ENCODE measurements around the gene TMC1.

TMC1 gene

DNA sequence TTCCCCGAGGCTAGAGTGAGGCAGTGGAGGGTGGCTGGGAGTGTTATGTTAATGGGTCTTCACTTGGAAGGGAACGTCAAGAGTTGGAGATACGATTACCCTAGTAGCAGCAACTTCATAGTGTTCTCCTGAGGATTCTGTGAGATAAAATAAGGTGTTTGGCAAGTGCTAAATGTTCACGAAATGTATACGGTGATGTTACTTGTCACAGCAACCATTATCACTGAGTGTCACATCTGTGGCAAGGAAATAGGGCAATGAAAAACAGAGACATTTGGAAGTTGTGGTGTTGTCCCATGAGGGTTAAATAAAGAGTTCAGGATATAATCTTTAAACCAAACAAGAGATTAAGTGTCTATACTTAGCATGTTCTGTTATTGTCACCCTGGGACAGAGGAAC is 248.1 kb downstream of the TMC1 start:
- Histone ChIP-seq H3K27ac (ENCODE audit: low read depth, low read length) (no peak overlapping the region), H3K9ac (ENCODE audit: low read depth in 1 of 2, low read length in 2 of 2) (no peak overlapping the region), H3K27me3 (ENCODE audit: control insufficient read depth in 1 of 2, insufficient read depth in 2 of 2, low read length in 2 of 2) (no peaks in the 10 kb centered on the region), H3K36me3 (ENCODE audit: control insufficient read depth in 1 of 2, insufficient read depth in 2 of 2, low read length in 2 of 2) (no peaks in the 10 kb centered on the region), H3K4me3 (ENCODE audit: low read depth in 1 of 2, low read length in 2 of 2) (no peak overlapping the region), H3K9me3 (ENCODE audit: control insufficient read depth in 1 of 2, low read length in 2 of 2) (no peaks in the 10 kb centered on the region), H3K4me1 (ENCODE audit: control insufficient read depth in 1 of 2, insufficient read depth in 2 of 2, low read length in 2 of 2) (no peaks in the 10 kb centered on the region)

DNA sequence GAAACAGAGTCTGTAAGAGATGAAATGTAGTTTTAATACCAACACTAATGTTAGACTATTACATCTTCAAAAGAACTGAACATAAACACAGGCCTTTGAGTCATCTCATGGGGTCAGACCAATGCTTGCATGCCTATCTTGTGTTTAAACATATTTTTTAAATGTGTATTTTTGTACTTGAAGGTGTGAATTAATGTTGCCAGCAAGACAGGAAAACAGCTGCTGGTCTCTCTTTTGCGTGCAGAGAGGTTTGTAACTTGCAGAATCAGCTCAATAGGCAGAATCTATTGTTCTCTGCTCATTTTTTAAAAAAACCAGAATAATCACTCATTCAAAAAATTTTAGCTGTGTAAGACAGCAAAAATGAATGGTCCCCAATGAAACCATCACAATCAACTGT is 251.3 kb downstream of the TMC1 start:
- no peaks in the 10 kb centered on the region for H3K4me1 ChIP-seq (ENCODE audit: control insufficient read depth in 1 of 2, insufficient read depth in 2 of 2, low read length in 2 of 2)

DNA sequence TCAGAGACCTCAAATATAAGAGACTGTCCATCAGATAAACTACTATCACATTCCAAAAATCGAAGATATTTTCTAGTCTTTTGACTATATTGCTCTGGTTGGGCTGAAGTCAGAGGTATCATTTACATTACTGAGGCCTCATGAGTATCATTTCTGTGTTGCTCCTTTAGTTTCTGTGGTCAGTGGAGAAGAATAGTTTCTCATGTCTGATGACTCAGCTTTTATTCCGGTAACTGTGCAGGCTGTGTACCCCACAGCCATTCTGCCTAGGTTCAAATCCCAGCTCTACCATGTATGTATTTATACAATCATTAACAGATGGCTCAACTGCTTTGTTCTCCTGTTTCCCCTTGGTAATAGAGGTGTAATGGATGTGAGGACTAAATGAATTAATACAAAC is 252.2 kb downstream of the TMC1 start:
- Histone ChIP-seq H3K9me3 (ENCODE audit: control insufficient read depth in 1 of 2, low read length in 2 of 2) (no peaks in the 10 kb centered on the region), H3K36me3 (ENCODE audit: control insufficient read depth in 1 of 2, insufficient read depth in 2 of 2, low read length in 2 of 2) (no peaks in the 10 kb centered on the region), H3K27me3 (ENCODE audit: control insufficient read depth in 1 of 2, insufficient read depth in 2 of 2, low read length in 2 of 2) (no peaks in the 10 kb centered on the region), H3K4me1 (ENCODE audit: control insufficient read depth in 1 of 2, insufficient read depth in 2 of 2, low read length in 2 of 2) (no peaks in the 10 kb centered on the region), H3K4me3 (ENCODE audit: low read depth in 1 of 2, low read length in 2 of 2) (no peak overlapping the region), H3K27ac (ENCODE audit: low read depth, low read length) (no peak overlapping the region), H3K9ac (ENCODE audit: low read depth in 1 of 2, low read length in 2 of 2) (no peak overlapping the region)

More for the DNA sequence above, 251.3 kb downstream of the TMC1 start:
- Histone ChIP-seq H3K27ac (ENCODE audit: low read depth, low read length) (no peak overlapping the region), H3K27me3 (ENCODE audit: control insufficient read depth in 1 of 2, insufficient read depth in 2 of 2, low read length in 2 of 2) (no peaks in the 10 kb centered on the region), H3K36me3 (ENCODE audit: control insufficient read depth in 1 of 2, insufficient read depth in 2 of 2, low read length in 2 of 2) (no peaks in the 10 kb centered on the region), H3K4me3 (ENCODE audit: low read depth in 1 of 2, low read length in 2 of 2) (no peak overlapping the region), H3K9ac (ENCODE audit: low read depth in 1 of 2, low read length in 2 of 2) (no peak overlapping the region), H3K9me3 (ENCODE audit: control insufficient read depth in 1 of 2, low read length in 2 of 2) (no peaks in the 10 kb centered on the region)

DNA sequence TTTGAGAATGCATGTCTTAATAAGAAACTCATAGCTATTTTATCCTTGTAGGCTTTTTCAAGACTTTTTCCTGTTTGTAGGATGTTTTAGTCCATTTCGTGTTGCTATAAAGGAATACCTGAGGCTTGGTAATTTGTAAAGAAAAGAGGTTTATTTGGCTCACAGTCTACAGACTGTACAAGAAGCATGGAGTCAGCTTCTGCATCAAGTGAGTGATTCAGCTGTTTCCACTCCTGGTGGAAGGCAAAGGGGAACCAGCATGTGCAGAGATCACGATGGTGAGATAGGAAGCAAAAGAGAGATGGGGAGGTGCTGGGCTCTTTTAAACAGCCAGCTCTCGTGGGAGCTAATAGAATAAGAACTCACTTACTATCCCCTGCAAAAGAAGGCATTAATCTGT is 254.2 kb downstream of the TMC1 start:
- Histone ChIP-seq H3K36me3 (ENCODE audit: control insufficient read depth in 1 of 2, insufficient read depth in 2 of 2, low read length in 2 of 2) (no peaks in the 10 kb centered on the region), H3K4me1 (ENCODE audit: control insufficient read depth in 1 of 2, insufficient read depth in 2 of 2, low read length in 2 of 2) (no peaks in the 10 kb centered on the region), H3K27ac (ENCODE audit: low read depth, low read length) (no peak overlapping the region), H3K27me3 (ENCODE audit: control insufficient read depth in 1 of 2, insufficient read depth in 2 of 2, low read length in 2 of 2) (no peaks in the 10 kb centered on the region), H3K9me3 (ENCODE audit: control insufficient read depth in 1 of 2, low read length in 2 of 2) (no peaks in the 10 kb centered on the region), H3K9ac (ENCODE audit: low read depth in 1 of 2, low read length in 2 of 2) (no peak overlapping the region), H3K4me3 (ENCODE audit: low read depth in 1 of 2, low read length in 2 of 2) (no peak overlapping the region)

DNA sequence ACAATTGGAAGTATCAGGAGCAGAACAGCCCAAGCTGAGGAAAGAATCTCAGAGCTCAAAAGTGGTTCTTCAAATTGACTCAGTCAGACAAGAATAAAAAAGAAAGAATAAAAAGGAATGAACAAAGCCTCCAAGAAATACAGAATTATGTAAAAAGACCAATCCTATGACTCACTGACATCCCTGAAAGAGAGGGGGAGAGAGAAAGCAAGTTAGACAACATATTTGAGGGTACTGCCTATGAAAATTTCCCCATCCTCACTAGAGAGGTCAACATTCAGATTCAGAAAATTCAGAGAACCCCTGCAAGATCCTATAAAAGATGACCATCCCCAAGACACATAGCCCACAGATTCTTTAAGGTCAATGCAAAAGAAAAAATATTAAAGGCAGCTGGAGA is 258.2 kb downstream of the TMC1 start:
- no peak overlapping the region for H3K4me3 ChIP-seq (ENCODE audit: low read depth in 1 of 2, low read length in 2 of 2)
- no peak overlapping the region for H3K27ac ChIP-seq (ENCODE audit: low read depth, low read length)
- no peaks in the 10 kb centered on the region for H3K36me3 ChIP-seq (ENCODE audit: control insufficient read depth in 1 of 2, insufficient read depth in 2 of 2, low read length in 2 of 2)
- H3K9me3 ChIP-seq (ENCODE audit: control insufficient read depth in 1 of 2, low read length in 2 of 2) = no peaks in the 10 kb centered on the region
- H3K27me3 ChIP-seq (ENCODE audit: control insufficient read depth in 1 of 2, insufficient read depth in 2 of 2, low read length in 2 of 2) = no peaks in the 10 kb centered on the region
- no peaks in the 10 kb centered on the region for H3K4me1 ChIP-seq (ENCODE audit: control insufficient read depth in 1 of 2, insufficient read depth in 2 of 2, low read length in 2 of 2)
- no peak overlapping the region for H3K9ac ChIP-seq (ENCODE audit: low read depth in 1 of 2, low read length in 2 of 2)

DNA sequence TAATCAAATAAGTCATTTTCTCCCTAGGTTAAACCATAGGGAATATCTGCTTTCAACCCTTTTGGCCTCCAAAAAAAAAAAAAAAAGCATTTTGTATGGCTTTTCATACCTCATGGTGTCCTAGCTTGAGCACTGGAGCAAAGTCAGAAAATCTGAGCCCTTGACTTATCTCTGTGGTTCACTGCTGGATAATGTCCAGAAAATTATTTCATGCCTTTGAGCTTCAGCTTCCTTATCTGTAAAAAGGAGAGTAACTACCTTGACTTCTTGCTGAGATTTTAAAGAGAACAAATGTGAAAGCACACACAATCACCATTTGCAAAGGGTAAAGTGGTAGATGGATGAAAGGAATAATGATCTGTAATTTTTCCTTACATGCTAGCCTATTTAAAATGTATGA is 265.5 kb downstream of the TMC1 start:
- no peak overlapping the region for H3K9ac ChIP-seq (ENCODE audit: low read depth in 1 of 2, low read length in 2 of 2)

DNA sequence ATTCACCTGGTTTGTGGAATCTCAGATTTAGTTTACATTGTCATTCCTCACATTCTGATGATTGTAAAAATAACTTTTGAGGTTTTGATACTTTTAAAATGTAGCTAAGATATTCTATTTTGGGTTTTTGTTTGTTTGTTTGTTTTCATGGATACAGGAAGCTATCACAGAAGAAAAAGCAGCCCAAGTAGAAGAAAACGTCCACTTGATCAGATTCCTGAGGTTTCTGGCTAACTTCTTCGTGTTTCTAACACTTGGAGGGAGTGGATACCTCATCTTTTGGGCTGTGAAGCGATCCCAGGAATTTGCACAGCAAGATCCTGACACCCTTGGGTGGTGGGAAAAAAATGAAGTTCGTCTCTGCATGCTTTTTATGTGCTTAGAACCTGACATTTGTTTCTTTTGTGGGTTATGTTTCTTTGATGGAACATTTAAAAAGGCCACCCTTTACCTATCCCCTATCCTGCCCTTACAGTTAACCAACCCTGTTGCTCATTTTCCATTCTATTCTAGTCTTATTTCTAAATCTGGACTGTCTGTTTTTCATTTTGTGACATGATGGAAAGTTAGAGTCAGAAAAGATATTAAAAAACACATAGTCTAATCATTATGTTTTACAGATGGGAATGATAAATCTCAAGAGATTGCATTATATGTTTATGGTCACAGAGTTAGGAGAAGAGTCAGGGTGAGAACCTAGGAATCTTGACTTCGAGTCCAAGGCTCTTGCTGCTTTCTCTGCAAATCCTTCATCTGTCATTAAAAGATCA is 267.7 kb downstream of the TMC1 start:
- Histone ChIP-seq H3K36me3 (ENCODE audit: control insufficient read depth in 1 of 2, insufficient read depth in 2 of 2, low read length in 2 of 2) (no peaks in the 10 kb centered on the region), H3K27ac (ENCODE audit: low read depth, low read length) (no peak overlapping the region), H3K9me3 (ENCODE audit: control insufficient read depth in 1 of 2, low read length in 2 of 2) (no peaks in the 10 kb centered on the region), H3K27me3 (ENCODE audit: control insufficient read depth in 1 of 2, insufficient read depth in 2 of 2, low read length in 2 of 2) (no peaks in the 10 kb centered on the region), H3K4me3 (ENCODE audit: low read depth in 1 of 2, low read length in 2 of 2) (no peak overlapping the region), H3K4me1 (ENCODE audit: control insufficient read depth in 1 of 2, insufficient read depth in 2 of 2, low read length in 2 of 2) (no peaks in the 10 kb centered on the region), H3K9ac (ENCODE audit: low read depth in 1 of 2, low read length in 2 of 2) (no peak overlapping the region)

More for the DNA sequence above, 265.5 kb downstream of the TMC1 start:
- H3K27me3 ChIP-seq (ENCODE audit: control insufficient read depth in 1 of 2, insufficient read depth in 2 of 2, low read length in 2 of 2) = no peaks in the 10 kb centered on the region
- H3K4me3 ChIP-seq (ENCODE audit: low read depth in 1 of 2, low read length in 2 of 2) = no peak overlapping the region
- H3K27ac ChIP-seq (ENCODE audit: low read depth, low read length) = no peak overlapping the region
- no peaks in the 10 kb centered on the region for H3K4me1 ChIP-seq (ENCODE audit: control insufficient read depth in 1 of 2, insufficient read depth in 2 of 2, low read length in 2 of 2)
- no peaks in the 10 kb centered on the region for H3K36me3 ChIP-seq (ENCODE audit: control insufficient read depth in 1 of 2, insufficient read depth in 2 of 2, low read length in 2 of 2)
- H3K9me3 ChIP-seq (ENCODE audit: control insufficient read depth in 1 of 2, low read length in 2 of 2) = no peaks in the 10 kb centered on the region

DNA sequence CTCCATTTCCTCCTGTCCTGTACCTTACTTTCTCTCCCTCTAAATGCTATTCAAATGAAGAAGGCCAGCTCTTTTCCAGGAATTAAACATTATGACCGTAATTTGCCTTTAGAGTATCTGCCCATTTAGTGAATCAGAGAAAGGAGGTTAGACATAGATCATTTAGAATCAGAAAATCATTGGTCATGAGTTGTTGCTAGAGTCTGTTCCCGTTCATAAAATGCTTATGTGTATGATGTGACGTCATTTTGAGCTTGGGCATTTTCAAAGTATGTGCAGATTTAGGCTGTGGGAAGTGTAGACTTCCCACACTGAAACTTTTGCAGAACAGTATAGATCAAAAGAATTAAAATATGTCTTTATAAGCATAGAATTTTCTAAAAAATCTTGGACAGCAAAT is 268.5 kb downstream of the TMC1 start:
- no peaks in the 10 kb centered on the region for H3K27me3 ChIP-seq (ENCODE audit: control insufficient read depth in 1 of 2, insufficient read depth in 2 of 2, low read length in 2 of 2)
- no peaks in the 10 kb centered on the region for H3K9me3 ChIP-seq (ENCODE audit: control insufficient read depth in 1 of 2, low read length in 2 of 2)
- no peak overlapping the region for H3K27ac ChIP-seq (ENCODE audit: low read depth, low read length)
- H3K36me3 ChIP-seq (ENCODE audit: control insufficient read depth in 1 of 2, insufficient read depth in 2 of 2, low read length in 2 of 2) = no peaks in the 10 kb centered on the region
- H3K9ac ChIP-seq (ENCODE audit: low read depth in 1 of 2, low read length in 2 of 2) = no peak overlapping the region
- H3K4me3 ChIP-seq (ENCODE audit: low read depth in 1 of 2, low read length in 2 of 2) = no peak overlapping the region
- no peaks in the 10 kb centered on the region for H3K4me1 ChIP-seq (ENCODE audit: control insufficient read depth in 1 of 2, insufficient read depth in 2 of 2, low read length in 2 of 2)

DNA sequence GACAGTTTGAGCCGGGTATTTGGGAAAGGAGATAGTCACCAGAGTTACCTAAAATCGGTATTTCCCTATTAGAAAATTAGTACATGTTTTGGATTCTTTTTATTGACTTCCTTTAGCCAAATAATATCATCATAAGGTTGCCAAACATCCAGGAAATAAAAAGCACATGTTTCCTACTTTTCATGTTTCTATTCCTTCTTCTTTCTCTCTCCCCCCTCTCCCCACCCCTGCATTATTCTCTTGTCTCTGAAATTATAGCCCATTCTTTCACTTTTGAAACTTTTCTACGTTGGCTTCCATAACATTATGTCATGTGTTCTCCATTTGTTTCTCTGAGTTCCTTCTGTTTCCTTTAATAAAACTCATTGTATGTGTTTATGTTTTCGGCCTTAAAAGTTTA is 269.6 kb downstream of the TMC1 start:
- Histone ChIP-seq H3K9me3 (ENCODE audit: control insufficient read depth in 1 of 2, low read length in 2 of 2) (peaks cover 0 to 6% of the 10 kb centered on the region in 2 donors), H3K9ac (ENCODE audit: low read depth in 1 of 2, low read length in 2 of 2) (no peak overlapping the region), H3K36me3 (ENCODE audit: control insufficient read depth in 1 of 2, insufficient read depth in 2 of 2, low read length in 2 of 2) (no peaks in the 10 kb centered on the region), H3K27ac (ENCODE audit: low read depth, low read length) (no peak overlapping the region), H3K27me3 (ENCODE audit: control insufficient read depth in 1 of 2, insufficient read depth in 2 of 2, low read length in 2 of 2) (no peaks in the 10 kb centered on the region), H3K4me3 (ENCODE audit: low read depth in 1 of 2, low read length in 2 of 2) (no peak overlapping the region), H3K4me1 (ENCODE audit: control insufficient read depth in 1 of 2, insufficient read depth in 2 of 2, low read length in 2 of 2) (no peaks in the 10 kb centered on the region)

DNA sequence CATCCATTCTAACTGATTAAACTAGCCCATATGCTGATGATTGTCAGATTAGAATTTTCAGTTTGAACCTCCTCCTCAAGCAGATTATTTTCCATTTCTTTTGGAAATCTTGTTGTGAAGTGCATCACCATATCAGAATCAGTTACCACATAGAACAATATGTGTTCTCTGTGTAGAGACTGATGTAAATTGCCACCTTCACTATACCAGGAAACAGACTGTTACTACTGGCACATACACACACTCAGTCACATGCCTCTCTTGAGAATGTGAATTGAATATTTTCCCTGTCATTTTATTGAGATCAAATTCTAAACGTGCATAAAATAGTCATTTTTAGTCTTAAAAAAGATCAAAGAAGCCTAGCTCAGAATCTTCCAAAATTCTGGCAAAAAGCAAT is 270.0 kb downstream of the TMC1 start:
- H3K4me1 ChIP-seq (ENCODE audit: control insufficient read depth in 1 of 2, insufficient read depth in 2 of 2, low read length in 2 of 2) = no peaks in the 10 kb centered on the region
- no peak overlapping the region for H3K4me3 ChIP-seq (ENCODE audit: low read depth in 1 of 2, low read length in 2 of 2)
- no peaks in the 10 kb centered on the region for H3K36me3 ChIP-seq (ENCODE audit: control insufficient read depth in 1 of 2, insufficient read depth in 2 of 2, low read length in 2 of 2)
- no peak overlapping the region for H3K9ac ChIP-seq (ENCODE audit: low read depth in 1 of 2, low read length in 2 of 2)
- no peak overlapping the region for H3K27ac ChIP-seq (ENCODE audit: low read depth, low read length)
- H3K9me3 ChIP-seq (ENCODE audit: control insufficient read depth in 1 of 2, low read length in 2 of 2) = peaks cover 0 to 6% of the 10 kb centered on the region in 2 donors
- no peaks in the 10 kb centered on the region for H3K27me3 ChIP-seq (ENCODE audit: control insufficient read depth in 1 of 2, insufficient read depth in 2 of 2, low read length in 2 of 2)

Measured in duodenal mucosa (tissue), 2 donors.